KBM-7 (cell line): ENCODE data around the gene ODC1.
"Not testable (repeated sequence)": the region's sequence is repeated elsewhere in the genome, so short reads cannot be mapped to it uniquely, and the experiment has no call there.

Source experiments
- DNase-seq: peaks from one replicate; pipeline ENCODE4 v3.0.0-alpha.2; 2015
- in situ Hi-C: fragments of 300-500 bp; cut with MboI; formaldehyde crosslinking; loops from 2 replicates; pipeline ENCODE4 v1.14.3; 2020; ENCODE audit warnings: low sequenced_read_pairs, low pct_unique_long_range_greater_than_20kb, mixed read lengths

The ODC1 gene

GRCh38 chr2:10457846-10458598, 9.9 kb upstream of the ODC1 start:
- in situ Hi-C loops: no loop called here
- no peak for DNase-seq

GRCh38 chr2:10457195-10457594, 9.1 kb upstream of the ODC1 start:
- DNase-seq, in situ Hi-C loops: not testable (repeated sequence)

- in situ Hi-C loops: no loop called here
- no peak for DNase-seq
These were observed 6.4 kb upstream of the ODC1 start for GRCh38 chr2:10454505-10454904.

- no peak for DNase-seq
- in situ Hi-C loops: no loop called here
These were observed 5.8 kb upstream of the ODC1 start for GRCh38 chr2:10453905-10454298.

- no peak for DNase-seq
- in situ Hi-C loops: no loop called here
These were observed 5.1 kb upstream of the ODC1 start for GRCh38 chr2:10452956-10453904.

GRCh38 chr2:10452312-10452711, 4.2 kb upstream of the ODC1 start:
- DNase-seq: no peak
- in situ Hi-C loops: no loop called here

GRCh38 chr2:10451819-10452218, 3.7 kb upstream of the ODC1 start:
- DNase-seq: no peak
- in situ Hi-C loops: no loop called here

GRCh38 chr2:10449838-10450691, 1.9 kb upstream of the ODC1 start:
- in situ Hi-C loops: no loop called here
- DNase-seq: no peak

- DNase-seq: no peak
- in situ Hi-C loops: no loop called here
These were observed 1.3 kb upstream of the ODC1 start for GRCh38 chr2:10449486-10449831.

GRCh38 chr2:10448576-10449485, 704 bp upstream of the ODC1 start:
- in situ Hi-C loops: no loop called here
- DNase-seq: no peak

GRCh38 chr2:10447300-10447894, 730 bp downstream of the ODC1 start:
- DNase-seq: peak; percentile 62
- in situ Hi-C loops: no loop called here

- in situ Hi-C loops: no loop called here
- DNase-seq: no peak
These were observed 1.5 kb downstream of the ODC1 start for GRCh38 chr2:10446631-10447030.

GRCh38 chr2:10444463-10444862, 3.7 kb downstream of the ODC1 start:
- in situ Hi-C loops: no loop called here
- DNase-seq: no peak

- in situ Hi-C loops: not testable (repeated sequence)
These were observed 5.5 kb downstream of the ODC1 start for GRCh38 chr2:10442469-10443126.

GRCh38 chr2:10441948-10442347, 6.2 kb downstream of the ODC1 start:
- in situ Hi-C loops: no loop called here
- DNase-seq: no peak

More at GRCh38 chr2:10442469-10443126, 5.5 kb downstream of the ODC1 start:
- not testable (repeated sequence) for DNase-seq

- in situ Hi-C loops: no loop called here
- DNase-seq: no peak
These were observed 7.4 kb downstream of the ODC1 start for GRCh38 chr2:10440736-10441135.

- DNase-seq: no peak
- in situ Hi-C loops: no loop called here
These were observed 8.2 kb downstream of the ODC1 start for GRCh38 chr2:10439971-10440370.
